Ishikawa (cell line): Measurements from ENCODE around the gene KAT6B.

Source experiments
- CEBPB ChIP-seq: IDR thresholded peaks from 2 replicates; pipeline ENCODE4 v1.6.1; 2012
- CREB1 ChIP-seq: IDR thresholded peaks from 2 replicates; pipeline ENCODE4 v1.6.1; 2012; ENCODE audit warnings: low read depth
- EGR1 ChIP-seq: IDR thresholded peaks from 2 replicates; pipeline ENCODE4 v1.6.1; 2012
- EP300 ChIP-seq: IDR thresholded peaks from 2 replicates; pipeline ENCODE4 v1.6.1; 2012; ENCODE audit warnings: borderline replicate concordance
- FOXM1 ChIP-seq: IDR thresholded peaks from 2 replicates; pipeline ENCODE4 v1.6.1; 2012; ENCODE audit warnings: low read depth, borderline replicate concordance
- NFIC ChIP-seq: IDR thresholded peaks from 2 replicates; pipeline ENCODE4 v1.6.1; 2012
- RAD21 ChIP-seq: IDR thresholded peaks from 2 replicates; pipeline ENCODE4 v1.6.1; 2012; ENCODE audit warnings: low read depth
- TAF1 ChIP-seq: IDR thresholded peaks from 2 replicates; pipeline ENCODE4 v1.6.1; 2012; ENCODE audit warnings: low read depth, mild to moderate bottlenecking
- TCF12 ChIP-seq: IDR thresholded peaks from 2 replicates; pipeline ENCODE4 v1.6.1; 2012; ENCODE audit warnings: low read depth
- YY1 ChIP-seq: IDR thresholded peaks from 2 replicates; pipeline ENCODE4 v1.6.1; 2012; ENCODE audit warnings: low read depth
- ZBTB7A ChIP-seq: IDR thresholded peaks from 2 replicates; pipeline ENCODE4 v1.6.1; 2012; ENCODE audit warnings: low read depth
- TF ChIP-seq, protein P1 (sequence below): IDR thresholded peaks from 2 replicates; pipeline ENCODE4 v1.6.1; 2012
- TF ChIP-seq, protein P2 (sequence below): IDR thresholded peaks from 2 replicates; pipeline ENCODE4 v1.6.1; 2012; ENCODE audit warnings: low read depth, mild to moderate bottlenecking

DNA sequence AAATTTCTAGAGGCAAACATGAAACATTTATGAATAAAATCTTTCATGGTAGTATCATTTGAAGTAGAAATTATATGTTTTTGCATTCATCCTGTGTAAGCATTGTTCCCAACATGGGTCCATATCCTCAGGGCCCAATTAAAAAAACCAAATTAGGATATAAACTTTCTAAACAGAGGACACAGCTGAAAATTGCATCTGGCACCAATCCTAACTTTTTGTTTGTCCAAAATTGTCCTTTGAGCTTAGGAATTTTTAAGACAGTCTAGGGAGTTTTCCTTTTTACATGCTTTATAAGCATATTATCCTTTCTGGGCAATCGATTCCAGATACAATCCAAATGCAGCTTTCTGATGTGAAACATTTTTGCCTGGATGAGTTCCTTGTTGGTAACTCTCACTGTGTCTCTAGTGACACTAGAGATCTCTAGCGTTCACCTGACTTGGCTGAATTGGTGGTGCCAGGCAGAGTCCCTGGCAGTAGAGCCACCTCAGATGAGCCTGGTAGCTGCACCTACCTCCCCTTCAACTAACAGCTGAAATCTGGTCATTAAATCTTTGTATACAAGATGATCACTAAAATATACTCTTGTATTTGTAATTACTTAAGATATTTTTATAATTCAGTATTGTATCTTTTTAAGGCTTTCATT lies 147.5 kb downstream of the KAT6B start:
- TF ChIP-seq, protein P1, sequence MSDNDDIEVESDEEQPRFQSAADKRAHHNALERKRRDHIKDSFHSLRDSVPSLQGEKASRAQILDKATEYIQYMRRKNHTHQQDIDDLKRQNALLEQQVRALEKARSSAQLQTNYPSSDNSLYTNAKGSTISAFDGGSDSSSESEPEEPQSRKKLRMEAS: no peak
- TF ChIP-seq EP300: no peak
- no peak for TF ChIP-seq YY1
- TF ChIP-seq FOXM1: no peak
- no peak for TF ChIP-seq TAF1
- TF ChIP-seq ZBTB7A: no peak
- TF ChIP-seq, protein P2, sequence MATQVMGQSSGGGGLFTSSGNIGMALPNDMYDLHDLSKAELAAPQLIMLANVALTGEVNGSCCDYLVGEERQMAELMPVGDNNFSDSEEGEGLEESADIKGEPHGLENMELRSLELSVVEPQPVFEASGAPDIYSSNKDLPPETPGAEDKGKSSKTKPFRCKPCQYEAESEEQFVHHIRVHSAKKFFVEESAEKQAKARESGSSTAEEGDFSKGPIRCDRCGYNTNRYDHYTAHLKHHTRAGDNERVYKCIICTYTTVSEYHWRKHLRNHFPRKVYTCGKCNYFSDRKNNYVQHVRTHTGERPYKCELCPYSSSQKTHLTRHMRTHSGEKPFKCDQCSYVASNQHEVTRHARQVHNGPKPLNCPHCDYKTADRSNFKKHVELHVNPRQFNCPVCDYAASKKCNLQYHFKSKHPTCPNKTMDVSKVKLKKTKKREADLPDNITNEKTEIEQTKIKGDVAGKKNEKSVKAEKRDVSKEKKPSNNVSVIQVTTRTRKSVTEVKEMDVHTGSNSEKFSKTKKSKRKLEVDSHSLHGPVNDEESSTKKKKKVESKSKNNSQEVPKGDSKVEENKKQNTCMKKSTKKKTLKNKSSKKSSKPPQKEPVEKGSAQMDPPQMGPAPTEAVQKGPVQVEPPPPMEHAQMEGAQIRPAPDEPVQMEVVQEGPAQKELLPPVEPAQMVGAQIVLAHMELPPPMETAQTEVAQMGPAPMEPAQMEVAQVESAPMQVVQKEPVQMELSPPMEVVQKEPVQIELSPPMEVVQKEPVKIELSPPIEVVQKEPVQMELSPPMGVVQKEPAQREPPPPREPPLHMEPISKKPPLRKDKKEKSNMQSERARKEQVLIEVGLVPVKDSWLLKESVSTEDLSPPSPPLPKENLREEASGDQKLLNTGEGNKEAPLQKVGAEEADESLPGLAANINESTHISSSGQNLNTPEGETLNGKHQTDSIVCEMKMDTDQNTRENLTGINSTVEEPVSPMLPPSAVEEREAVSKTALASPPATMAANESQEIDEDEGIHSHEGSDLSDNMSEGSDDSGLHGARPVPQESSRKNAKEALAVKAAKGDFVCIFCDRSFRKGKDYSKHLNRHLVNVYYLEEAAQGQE: no peak
- TF ChIP-seq EGR1: no peak
- no peak for TF ChIP-seq CREB1
- TF ChIP-seq NFIC: no peak
- no peak for TF ChIP-seq RAD21
- TF ChIP-seq CEBPB: no peak
- TF ChIP-seq TCF12: no peak
